OCI-LY3 (cell line): ENCODE measurements around the gene VPS8.

ENCODE experiments used
- H2AFZ ChIP-seq: fragments of 200-600, 300-600 bp; shearing (Covaris generic); 2 replicates; pipeline ENCODE4 v1.6.0; 2014; ENCODE audit warnings: antibody characterized with exemption, low read depth, low read length
- H3K27ac ChIP-seq: fragments of 200-600, 300-600 bp; sonication (generic); 2 replicates; pipeline ENCODE4 v1.5.1; 2014; ENCODE audit warnings: mild to moderate bottlenecking, low read length, moderate library complexity, mixed read lengths
- H3K27me3 ChIP-seq: fragments of 200-600, 300-600 bp; sonication (generic); 2 replicates; pipeline ENCODE4 v1.6.1; 2014; ENCODE audit warnings: low read depth, low read length, mixed read lengths
- H3K36me3 ChIP-seq: fragments of 200-600, 300-600 bp; sonication (generic); replicated peaks from 2 replicates; pipeline ENCODE3; 2014; ENCODE audit warnings: low read depth, low read length, mixed read lengths
- H3K4me1 ChIP-seq: fragments of 300-600, 200-600 bp; sonication (generic); 2 replicates; pipeline ENCODE4 v1.6.1; 2014; ENCODE audit warnings: low read length, mixed read lengths
- H3K4me2 ChIP-seq: fragments of 200-600, 300-600 bp; sonication (generic); 2 replicates; pipeline ENCODE4 v1.6.1; 2014; ENCODE audit warnings: low read length, mixed read lengths
- H3K4me3 ChIP-seq: fragments of 300-600, 200-600 bp; sonication (generic); 2 replicates; pipeline ENCODE4 v1.5.1; 2014; ENCODE audit warnings: antibody characterized with exemption, mild to moderate bottlenecking, low read length, moderate library complexity
- H3K79me2 ChIP-seq: fragments of 300-600, 200-600 bp; shearing (Covaris generic); 2 replicates; pipeline ENCODE4 v1.6.1; 2014; ENCODE audit warnings: mild to moderate bottlenecking, low read length, mixed read lengths
- H3K9ac ChIP-seq: fragments of 300-600, 200-600 bp; shearing (Covaris generic); 2 replicates; pipeline ENCODE4 v1.6.0; 2014; ENCODE audit warnings: mild to moderate bottlenecking, low read length, moderate library complexity
- H3K9me3 ChIP-seq: fragments of 200-600, 300-600 bp; shearing (Covaris generic); 2 replicates; pipeline ENCODE4 v1.6.1; 2014; ENCODE audit warnings: low read length, mixed read lengths; ENCODE audit not compliant: insufficient read depth
- H4K20me1 ChIP-seq: fragments of 200-600, 300-600 bp; sonication (generic); 2 replicates; pipeline ENCODE4 v1.6.1; 2016; ENCODE audit warnings: low read length, mixed read lengths; ENCODE audit not compliant: insufficient read depth
- EZH2phosphoT487 ChIP-seq: fragments of 200-600 bp; shearing (Covaris generic); IDR thresholded peaks from 2 replicates; pipeline ENCODE4 v1.6.1; 2018; ENCODE audit warnings: antibody characterized with exemption, mixed run types, low read depth
- TF ChIP-seq, protein P1 (sequence below): fragments of 200-600, 300-600 bp; sonication (generic); IDR thresholded peaks from 2 replicates; pipeline ENCODE4 v1.5.1; 2014; ENCODE audit warnings: antibody characterized with exemption, low read length, low read depth

The VPS8 gene

GRCh38 chr3:184770541-184770940, 41.4 kb upstream of the VPS8 start:
- TF ChIP-seq EZH2phosphoT487 = no peak
- TF ChIP-seq, protein P1, sequence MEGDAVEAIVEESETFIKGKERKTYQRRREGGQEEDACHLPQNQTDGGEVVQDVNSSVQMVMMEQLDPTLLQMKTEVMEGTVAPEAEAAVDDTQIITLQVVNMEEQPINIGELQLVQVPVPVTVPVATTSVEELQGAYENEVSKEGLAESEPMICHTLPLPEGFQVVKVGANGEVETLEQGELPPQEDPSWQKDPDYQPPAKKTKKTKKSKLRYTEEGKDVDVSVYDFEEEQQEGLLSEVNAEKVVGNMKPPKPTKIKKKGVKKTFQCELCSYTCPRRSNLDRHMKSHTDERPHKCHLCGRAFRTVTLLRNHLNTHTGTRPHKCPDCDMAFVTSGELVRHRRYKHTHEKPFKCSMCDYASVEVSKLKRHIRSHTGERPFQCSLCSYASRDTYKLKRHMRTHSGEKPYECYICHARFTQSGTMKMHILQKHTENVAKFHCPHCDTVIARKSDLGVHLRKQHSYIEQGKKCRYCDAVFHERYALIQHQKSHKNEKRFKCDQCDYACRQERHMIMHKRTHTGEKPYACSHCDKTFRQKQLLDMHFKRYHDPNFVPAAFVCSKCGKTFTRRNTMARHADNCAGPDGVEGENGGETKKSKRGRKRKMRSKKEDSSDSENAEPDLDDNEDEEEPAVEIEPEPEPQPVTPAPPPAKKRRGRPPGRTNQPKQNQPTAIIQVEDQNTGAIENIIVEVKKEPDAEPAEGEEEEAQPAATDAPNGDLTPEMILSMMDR = no peak
- Histone ChIP-seq H4K20me1 (no peaks in the 10 kb centered on the region), H3K27ac (no peak overlapping the region), H3K27me3 (0 out of 2 replicates have a peak, but pooled peaks cover 4% of the 10 kb centered on the region), H3K9ac (no peak overlapping the region), H3K4me2 (no peak overlapping the region), H3K4me3 (no peak overlapping the region), H2AFZ (no peak overlapping the region), H3K36me3 (no peaks in the 10 kb centered on the region), H3K79me2 (no peaks in the 10 kb centered on the region), H3K9me3 (no peaks in the 10 kb centered on the region), H3K4me1 (peaks cover 14% of the 10 kb centered on the region)

DNA sequence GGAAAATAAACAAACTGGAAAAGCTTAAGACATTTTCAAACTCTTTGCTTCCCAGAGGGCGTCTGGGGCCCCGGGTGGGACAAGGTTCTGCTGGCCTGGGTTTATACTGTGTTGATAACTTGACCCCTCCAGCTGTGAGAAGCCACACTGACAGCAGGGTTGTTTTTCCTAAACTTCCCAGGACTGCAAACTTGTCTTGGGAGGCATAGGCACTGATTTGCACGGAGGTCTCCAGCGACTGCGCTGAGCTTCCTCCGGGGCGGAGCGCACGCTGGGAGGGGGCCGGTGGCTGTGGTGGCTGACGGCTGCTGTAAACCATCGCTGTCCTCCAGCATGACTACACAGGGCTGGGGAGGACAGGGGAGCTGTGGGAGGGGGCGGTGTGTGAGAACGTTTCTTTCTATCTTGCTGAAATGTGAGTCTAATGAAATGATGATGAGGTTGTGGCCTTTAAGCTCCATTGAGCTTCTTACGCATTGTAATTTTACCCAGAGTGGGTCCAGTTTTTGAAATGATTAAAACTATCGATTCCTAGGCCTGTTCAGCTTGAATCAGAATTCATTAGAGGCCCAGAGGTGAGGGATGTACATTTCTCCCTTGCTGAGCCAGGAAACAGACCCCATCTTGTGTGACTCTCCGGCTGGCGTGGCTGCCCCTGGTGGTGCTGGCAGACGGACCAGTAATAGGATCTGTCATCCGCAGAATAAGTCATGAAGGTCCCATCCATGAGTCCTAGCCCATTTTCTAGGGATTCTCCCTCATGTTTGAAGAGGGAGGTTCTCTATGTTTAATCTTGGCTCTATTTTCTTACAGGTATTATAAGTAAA, 40.5 kb upstream of the VPS8 start:
- H3K79me2 ChIP-seq = no peaks in the 10 kb centered on the region
- no peak overlapping the region for H3K27ac ChIP-seq
- H3K9ac ChIP-seq = no peak overlapping the region
- no peak overlapping the region for H3K4me3 ChIP-seq
- H3K36me3 ChIP-seq = no peaks in the 10 kb centered on the region
- H3K4me2 ChIP-seq = no peak overlapping the region
- no peaks in the 10 kb centered on the region for H3K9me3 ChIP-seq
- 0 out of 2 replicates have a peak, but pooled peaks cover 3% of the 10 kb centered on the region for H3K27me3 ChIP-seq
- no peaks in the 10 kb centered on the region for H4K20me1 ChIP-seq
- peaks cover 10% of the 10 kb centered on the region for H3K4me1 ChIP-seq
- TF ChIP-seq, protein P1 = no peak
- no peak for TF ChIP-seq EZH2phosphoT487
- no peak overlapping the region for H2AFZ ChIP-seq

- H3K4me1 ChIP-seq = 0 out of 2 replicates have a peak, but pooled peaks cover 7% of the 10 kb centered on the region
- H3K27me3 ChIP-seq = no peaks in the 10 kb centered on the region
- no peaks in the 10 kb centered on the region for H4K20me1 ChIP-seq
- no peak overlapping the region for H3K9ac ChIP-seq
- no peaks in the 10 kb centered on the region for H3K9me3 ChIP-seq
- H3K79me2 ChIP-seq = no peaks in the 10 kb centered on the region
- no peak overlapping the region for H3K4me3 ChIP-seq
- no peak overlapping the region for H3K27ac ChIP-seq
- H3K4me2 ChIP-seq = no peak overlapping the region
- no peak overlapping the region for H2AFZ ChIP-seq
- TF ChIP-seq, protein P1 = no peak
- no peak for TF ChIP-seq EZH2phosphoT487
- no peaks in the 10 kb centered on the region for H3K36me3 ChIP-seq
These were observed 39.2 kb upstream of the VPS8 start for GRCh38 chr3:184772667-184773272.
